OCI-LY1 (cell line): ENCODE data around the gene ZNF467.

Experiments used
- H2AFZ ChIP-seq: fragments of 200-600 bp; sonication (generic), shearing (Covaris generic); 2 replicates; pipeline ENCODE4 v1.6.0; 2014; ENCODE audit warnings: antibody characterized with exemption, mild to moderate bottlenecking, low read length
- H3F3A ChIP-seq: fragments of 200-600 bp; sonication (generic), shearing (Covaris generic); 2 replicates; pipeline ENCODE4 v1.6.0; 2014; ENCODE audit warnings: mild to moderate bottlenecking, antibody characterized with exemption, low read length, moderate library complexity; ENCODE audit not compliant: insufficient read depth
- H3K27ac ChIP-seq: fragments of 200-600 bp; sonication (generic); 2 replicates; pipeline ENCODE4 v1.5.1; 2014; ENCODE audit warnings: low read length, mixed run types, mild to moderate bottlenecking, low read depth; ENCODE audit not compliant: poor library complexity, severe bottlenecking
- H3K27me3 ChIP-seq: fragments of 200-600 bp; sonication (generic); 2 replicates; pipeline ENCODE4 v1.6.0; 2014; ENCODE audit warnings: antibody characterized with exemption, mild to moderate bottlenecking, low read length, moderate library complexity; ENCODE audit not compliant: insufficient read depth
- H3K36me3 ChIP-seq: fragments of 200-600 bp; sonication (generic); 2 replicates; pipeline ENCODE4 v1.6.1; 2014; ENCODE audit warnings: mild to moderate bottlenecking, antibody characterized with exemption, low read length, moderate library complexity, mixed read lengths; ENCODE audit not compliant: insufficient read depth
- H3K4me1 ChIP-seq: fragments of 200-600 bp; sonication (generic); 2 replicates; pipeline ENCODE4 v1.5.1; 2014; ENCODE audit warnings: mild to moderate bottlenecking, low read length, moderate library complexity; ENCODE audit not compliant: insufficient read depth, severe bottlenecking
- H3K4me2 ChIP-seq: fragments of 200-600 bp; sonication (generic), shearing (Covaris generic); 2 replicates; pipeline ENCODE4 v1.6.1; 2014; ENCODE audit warnings: low read length
- H3K4me3 ChIP-seq: fragments of 200-600 bp; sonication (generic); 2 replicates; pipeline ENCODE4 v1.5.1; 2014; ENCODE audit warnings: low read length, low read depth, mild to moderate bottlenecking, mixed read lengths; ENCODE audit not compliant: poor library complexity, severe bottlenecking
- H3K79me2 ChIP-seq: fragments of 200-600 bp; shearing (Covaris generic); 2 replicates; pipeline ENCODE4 v1.6.1; 2016; ENCODE audit warnings: mixed run types, low read length, mixed read lengths; ENCODE audit not compliant: insufficient read depth
- H3K9ac ChIP-seq: fragments of 200-600 bp; sonication (generic), shearing (Covaris generic); 2 replicates; pipeline ENCODE4 v1.6.1; 2014; ENCODE audit warnings: mild to moderate bottlenecking, low read length, mixed read lengths
- H3K9me2 ChIP-seq: fragments of 200-600 bp; sonication (generic), shearing (Covaris generic); 2 replicates; pipeline ENCODE4 v1.6.1; 2014; ENCODE audit warnings: low read depth, mild to moderate bottlenecking, low read length, mixed read lengths
- H3K9me3 ChIP-seq: fragments of 200-600 bp; shearing (Covaris generic); 2 replicates; pipeline ENCODE4 v1.6.1; 2014; ENCODE audit warnings: low read length, mixed read lengths
- H4K20me1 ChIP-seq: fragments of 200-600 bp; sonication (generic), shearing (Covaris generic); 2 replicates; pipeline ENCODE4 v1.6.0; 2016; ENCODE audit warnings: mild to moderate bottlenecking, low read length; ENCODE audit not compliant: insufficient read depth
- CTCF ChIP-seq: fragments of 200-600 bp; sonication (generic), shearing (Covaris generic); IDR thresholded peaks from 2 replicates; pipeline ENCODE4 v1.5.1; 2017; ENCODE audit warnings: mild to moderate bottlenecking, antibody characterized with exemption, low read length, moderate library complexity, mixed read lengths
- EZH2 ChIP-seq: fragments of 200-600 bp; sonication (generic), shearing (Covaris generic); IDR thresholded peaks from 2 replicates; pipeline ENCODE4 v1.8.0; 2017; ENCODE audit warnings: borderline replicate concordance, mixed run types, mild to moderate bottlenecking, antibody characterized with exemption, low read length, moderate library complexity, mixed read lengths

The ZNF467 gene

GRCh38 chr7:149813254-149814035, 40.1 kb upstream of the ZNF467 start:
- Histone ChIP-seq H3K79me2 (no peaks in the 10 kb centered on the region), H3K36me3 (no peaks in the 10 kb centered on the region), H3K9me2 (no peaks in the 10 kb centered on the region), H3K4me2 (no peak overlapping the region), H3K4me3 (no peak overlapping the region), H3K9ac (no peak overlapping the region), H3K27ac (no peak overlapping the region), H3K9me3 (no peaks in the 10 kb centered on the region), H4K20me1 (no peaks in the 10 kb centered on the region), H2AFZ (no peak overlapping the region), H3K4me1 (no peaks in the 10 kb centered on the region), H3F3A (no peaks in the 10 kb centered on the region), H3K27me3 (no peaks in the 10 kb centered on the region; the same call in none of the 2 replicates)
- no peak for TF ChIP-seq EZH2
- TF ChIP-seq CTCF, result no peak

GRCh38 chr7:149811831-149812490, 38.6 kb upstream of the ZNF467 start:
- no peaks in the 10 kb centered on the region for H3K9me3 ChIP-seq
- no peak overlapping the region for H3K4me2 ChIP-seq
- H3F3A ChIP-seq, result no peaks in the 10 kb centered on the region
- TF ChIP-seq EZH2, result no peak
- no peak for TF ChIP-seq CTCF
- H3K27me3 ChIP-seq, result no peaks in the 10 kb centered on the region; the same call in 1 of the 2 replicates
- no peak overlapping the region for H3K4me3 ChIP-seq
- H3K79me2 ChIP-seq, result no peaks in the 10 kb centered on the region
- no peaks in the 10 kb centered on the region for H3K4me1 ChIP-seq
- H4K20me1 ChIP-seq, result no peaks in the 10 kb centered on the region
- H3K9me2 ChIP-seq, result no peaks in the 10 kb centered on the region
- no peak overlapping the region for H3K9ac ChIP-seq
- H3K36me3 ChIP-seq, result no peaks in the 10 kb centered on the region
- H3K27ac ChIP-seq, result no peak overlapping the region
- H2AFZ ChIP-seq, result no peak overlapping the region

- no peaks in the 10 kb centered on the region for H3F3A ChIP-seq
- no peak overlapping the region for H3K4me3 ChIP-seq
- no peaks in the 10 kb centered on the region for H3K36me3 ChIP-seq
- no peak overlapping the region for H3K9ac ChIP-seq
- TF ChIP-seq CTCF (peak; percentile 35), EZH2 (no peak)
- no peak overlapping the region for H3K27ac ChIP-seq
- no peaks in the 10 kb centered on the region for H3K4me1 ChIP-seq
- H3K79me2 ChIP-seq, result no peaks in the 10 kb centered on the region
- no peak overlapping the region for H3K4me2 ChIP-seq
- no peaks in the 10 kb centered on the region for H3K9me2 ChIP-seq
- H3K27me3 ChIP-seq, result no peaks in the 10 kb centered on the region; the same call in 1 of the 2 replicates
- no peak overlapping the region for H2AFZ ChIP-seq
- no peaks in the 10 kb centered on the region for H3K9me3 ChIP-seq
- no peaks in the 10 kb centered on the region for H4K20me1 ChIP-seq
These were observed 37.8 kb upstream of the ZNF467 start for GRCh38 chr7:149811221-149811620.
